ENCODE measurements around the gene TBC1D4. TPM values are rescaled to one million over a fixed set of nuclear protein-coding genes. Genes with fewer than 3 reads are reported as not detected.
"Not testable (repeated sequence)": the region's sequence is repeated elsewhere in the genome, so short reads cannot be mapped to it uniquely, and the experiment has no call there.

TBC1D4 gene
- total RNA-seq, 1 donor: 6.5 TPM

DNA sequence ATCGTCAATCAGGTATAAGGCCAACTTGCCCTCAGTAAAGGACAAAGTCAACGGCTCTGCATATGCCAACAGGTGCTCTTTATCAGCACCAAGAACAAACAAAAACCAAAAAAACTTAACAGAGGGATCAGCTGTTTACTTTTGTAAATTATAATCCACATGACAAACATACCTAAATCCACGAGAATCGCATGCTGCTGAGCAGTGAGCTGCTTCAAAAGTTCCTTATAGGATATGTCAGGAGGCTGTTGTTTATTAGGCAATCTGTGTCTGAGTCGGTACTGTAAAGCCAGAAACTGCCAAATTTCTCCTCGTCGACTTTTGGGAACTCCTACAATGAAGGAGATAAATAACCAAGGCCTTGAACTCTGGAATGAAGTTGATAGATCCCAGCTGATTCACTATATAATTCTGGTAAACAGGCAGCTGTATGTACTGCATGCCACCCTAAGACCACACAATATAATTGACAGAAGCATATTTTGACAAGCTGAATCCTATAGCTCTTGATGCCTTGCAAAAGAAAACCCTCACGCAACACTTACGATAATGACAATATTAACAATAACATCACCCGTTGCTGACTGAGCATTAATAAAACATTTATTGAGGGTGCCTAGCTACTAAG is 179.8 kb downstream of the TBC1D4 start:
- no peak for DNase-seq (ENCODE audit: low read depth in 2 of 3, low spot score in 2 of 3)

DNA sequence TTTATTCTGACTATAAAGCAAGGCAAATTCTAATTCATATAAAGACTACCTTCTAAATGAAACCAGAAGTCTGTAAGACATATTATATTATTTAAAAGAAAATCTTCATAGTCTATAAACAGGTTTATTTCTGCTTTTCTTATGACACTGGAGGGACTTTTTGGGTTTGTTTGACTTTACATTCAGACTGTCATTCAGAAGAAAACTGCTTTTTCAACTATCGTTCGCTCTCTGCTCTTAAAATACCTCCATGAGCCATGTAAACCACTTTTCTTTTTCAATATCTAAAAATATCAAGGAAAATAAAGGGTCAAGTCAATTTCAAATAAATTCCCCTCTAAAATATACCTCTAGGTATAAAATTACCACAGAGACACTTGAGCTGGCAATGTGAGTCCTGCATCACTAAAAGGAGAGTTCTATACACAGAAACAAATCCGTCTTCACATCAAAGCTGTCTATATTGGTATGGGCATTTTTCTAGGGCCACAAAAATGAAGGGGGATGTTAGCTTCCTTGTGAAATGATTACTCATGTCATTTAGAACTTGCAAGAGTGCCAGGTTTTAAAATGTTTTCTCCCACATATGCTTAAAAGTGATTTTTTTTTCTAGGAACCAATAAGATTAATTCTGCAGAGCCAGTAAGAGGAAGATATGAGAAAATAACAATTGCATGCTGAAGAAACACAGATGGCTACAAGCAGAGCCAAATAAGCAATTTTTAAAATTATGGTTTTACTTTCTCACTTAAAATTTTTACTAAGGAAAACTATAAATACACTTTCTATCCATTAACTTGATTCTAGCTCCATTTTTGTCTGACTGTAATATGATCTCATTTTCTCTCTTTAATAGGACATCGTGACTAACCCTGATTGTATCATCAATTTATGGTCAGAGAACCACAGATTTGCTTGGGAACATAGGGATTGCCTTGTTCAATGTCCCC is 181.8 kb downstream of the TBC1D4 start:
- no peak for DNase-seq (ENCODE audit: low read depth in 2 of 3, low spot score in 2 of 3)

DNA sequence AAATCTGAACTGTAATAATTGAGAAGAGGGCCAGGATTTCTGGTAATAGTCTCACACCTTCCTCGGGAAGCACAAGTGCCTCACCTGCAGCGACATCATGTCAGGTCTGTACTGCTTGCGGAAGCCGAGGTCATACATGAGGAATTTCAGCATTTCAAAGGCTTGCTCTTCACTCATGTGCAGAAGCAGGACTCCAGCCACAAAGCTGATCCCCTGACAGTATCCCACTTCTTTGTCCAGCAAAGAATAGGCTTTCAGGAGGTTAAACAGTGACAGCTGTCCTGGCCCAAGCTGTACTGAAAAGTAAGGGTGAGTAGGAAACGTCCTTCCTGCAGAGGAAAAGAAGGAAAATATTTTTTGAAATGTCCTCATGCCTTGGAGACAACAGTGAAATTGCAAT is 182.7 kb downstream of the TBC1D4 start:
- DNase-seq (ENCODE audit: low read depth in 2 of 3, low spot score in 2 of 3): no peak

DNA sequence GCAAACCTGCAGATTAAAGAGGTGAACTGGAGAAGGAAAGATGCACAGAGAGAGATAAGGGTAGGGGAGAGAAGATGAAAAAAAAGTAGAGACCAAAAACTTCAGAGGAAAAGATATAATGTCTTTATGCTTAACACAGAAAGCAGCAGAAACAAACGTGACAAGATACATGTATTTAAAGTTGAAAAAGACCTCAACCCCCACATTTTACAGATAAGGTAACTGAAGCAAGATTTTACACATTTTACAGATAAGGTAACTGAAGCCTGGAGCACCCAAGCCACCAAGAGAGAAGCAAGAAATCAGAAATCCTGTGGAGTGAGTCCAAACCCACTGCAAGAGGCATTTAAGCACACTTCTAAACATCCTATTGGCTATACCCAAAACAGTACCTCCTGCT is 185.3 kb downstream of the TBC1D4 start:
- DNase-seq (ENCODE audit: low read depth in 2 of 3, low spot score in 2 of 3): no peak

DNA sequence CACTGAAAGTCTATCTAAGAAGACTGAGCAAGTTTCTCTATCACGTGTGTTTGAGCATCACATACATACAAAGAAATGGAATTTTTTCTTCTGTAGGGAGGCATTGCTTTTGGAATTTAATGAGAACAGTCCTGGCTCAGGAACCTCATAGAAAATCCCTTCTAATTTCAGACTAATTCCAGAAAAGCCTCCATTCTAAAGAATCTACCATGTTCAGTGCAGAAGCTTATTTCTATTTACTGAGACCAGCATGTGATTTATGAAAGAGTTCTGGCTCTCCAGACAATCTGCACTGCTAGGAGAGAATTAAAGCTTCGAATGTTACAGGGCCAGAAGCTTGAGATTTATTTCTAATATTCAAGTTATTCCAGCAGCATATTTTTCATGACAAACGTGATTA is 186.8 kb downstream of the TBC1D4 start:
- DNase-seq (ENCODE audit: low read depth in 2 of 3, low spot score in 2 of 3): no peak

DNA sequence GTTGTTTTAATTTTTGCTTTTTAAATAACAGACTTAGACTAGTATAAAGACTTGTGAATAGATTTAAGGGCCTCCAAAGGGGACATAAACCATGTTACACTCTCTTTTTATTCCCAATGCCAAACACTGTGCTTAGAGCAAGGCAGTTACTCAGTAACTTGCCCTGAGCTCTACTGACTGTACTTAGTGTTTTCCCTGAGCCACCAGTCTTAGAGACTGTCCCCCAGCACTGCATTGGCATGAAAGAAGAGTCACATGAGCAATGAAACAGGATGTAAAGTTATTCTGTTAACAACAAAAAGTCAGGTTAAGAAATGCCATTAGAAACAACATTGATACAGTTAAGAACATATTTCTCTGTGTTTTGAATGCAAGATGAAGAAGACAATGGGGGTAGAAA is 187.9 kb downstream of the TBC1D4 start:
- DNase-seq (ENCODE audit: low read depth in 2 of 3, low spot score in 2 of 3): no peak

DNA sequence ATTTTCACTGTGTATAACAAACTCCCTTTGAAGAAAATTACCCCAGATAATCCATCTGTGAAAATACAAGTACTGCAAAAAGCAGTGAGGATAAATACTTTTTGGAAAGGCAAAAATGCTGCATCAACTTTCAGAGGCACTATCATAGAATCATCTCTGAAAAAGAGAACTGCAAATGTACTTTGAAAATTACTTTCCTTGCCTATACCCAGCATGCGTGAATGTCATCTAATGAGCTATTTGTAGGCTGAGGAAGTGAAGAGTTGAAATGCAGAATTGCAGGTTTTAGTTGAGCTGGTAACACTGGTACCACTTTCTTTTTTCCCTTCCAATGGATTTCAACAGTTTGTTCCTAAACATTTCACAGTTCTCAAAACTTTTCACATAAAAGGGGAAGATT is 196.7 kb downstream of the TBC1D4 start:
- DNase-seq (ENCODE audit: low read depth in 2 of 3, low spot score in 2 of 3): no peak

DNA sequence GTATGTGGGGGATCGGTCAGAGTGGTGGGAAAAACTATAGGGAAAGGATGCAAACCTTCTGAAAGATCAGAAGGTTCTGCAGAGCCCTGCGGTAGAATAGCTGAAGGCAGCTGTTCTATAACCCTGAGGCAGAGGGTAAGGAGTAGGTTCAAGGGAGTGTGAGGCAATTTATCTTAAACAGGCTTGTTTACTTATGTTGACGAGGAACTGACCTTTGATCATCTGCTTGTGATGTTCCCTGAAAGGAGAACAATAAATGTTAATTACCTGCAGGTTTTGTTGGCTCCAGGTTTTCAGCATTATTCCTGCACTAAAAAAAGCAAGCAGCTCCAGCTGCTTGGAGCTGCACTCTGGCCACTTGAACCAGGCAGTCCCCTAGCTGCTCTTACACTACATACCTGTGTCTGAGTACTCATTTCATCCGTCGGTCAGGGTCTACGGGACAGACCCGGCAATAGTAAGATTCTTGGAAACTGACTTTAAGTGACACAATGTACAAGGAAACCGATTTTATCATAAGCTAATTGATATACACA is 202.1 kb downstream of the TBC1D4 start:
- no peak for DNase-seq (ENCODE audit: low read depth in 2 of 3, low spot score in 2 of 3)

DNA sequence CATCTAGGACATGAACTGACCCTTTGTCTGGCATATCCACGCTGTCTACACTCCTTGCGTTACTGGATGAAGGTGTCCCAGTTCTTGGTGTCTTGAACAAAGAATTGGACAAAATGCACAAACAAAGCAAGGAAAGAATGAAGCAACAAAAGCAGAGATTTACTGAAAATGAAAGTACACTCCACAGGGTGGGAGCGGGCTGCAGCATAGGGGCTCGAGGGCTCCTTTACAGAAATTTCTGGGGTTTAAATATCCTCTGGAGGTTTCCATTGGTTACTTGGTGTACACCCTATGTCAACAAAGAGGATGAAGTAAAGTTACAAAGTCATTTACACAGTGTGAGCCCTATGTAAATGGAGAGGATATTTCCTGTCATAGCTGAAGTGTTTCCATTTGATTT is 208.3 kb downstream of the TBC1D4 start:
- DNase-seq (ENCODE audit: low read depth in 2 of 3, low spot score in 2 of 3): not testable (repeated sequence)

DNA sequence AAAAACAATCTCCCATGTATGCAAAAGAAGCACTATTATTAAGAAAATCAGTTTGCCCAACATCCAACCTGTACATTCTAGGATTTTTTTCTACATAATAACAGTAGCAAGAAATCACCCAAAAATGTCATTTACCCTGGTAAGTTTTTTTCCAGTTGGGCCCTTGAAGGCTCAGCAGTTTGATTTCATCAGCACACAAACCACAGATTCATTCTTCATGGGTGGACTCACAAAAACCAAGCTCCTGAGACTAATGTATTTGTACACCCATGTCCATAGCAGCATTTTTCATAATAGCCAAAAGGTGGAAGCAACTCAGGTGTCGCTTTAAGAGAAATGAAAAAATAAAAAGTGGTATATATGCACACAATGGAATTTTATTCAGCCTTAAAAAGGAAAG is 210.1 kb downstream of the TBC1D4 start:
- DNase-seq (ENCODE audit: low read depth in 2 of 3, low spot score in 2 of 3): no peak

DNA sequence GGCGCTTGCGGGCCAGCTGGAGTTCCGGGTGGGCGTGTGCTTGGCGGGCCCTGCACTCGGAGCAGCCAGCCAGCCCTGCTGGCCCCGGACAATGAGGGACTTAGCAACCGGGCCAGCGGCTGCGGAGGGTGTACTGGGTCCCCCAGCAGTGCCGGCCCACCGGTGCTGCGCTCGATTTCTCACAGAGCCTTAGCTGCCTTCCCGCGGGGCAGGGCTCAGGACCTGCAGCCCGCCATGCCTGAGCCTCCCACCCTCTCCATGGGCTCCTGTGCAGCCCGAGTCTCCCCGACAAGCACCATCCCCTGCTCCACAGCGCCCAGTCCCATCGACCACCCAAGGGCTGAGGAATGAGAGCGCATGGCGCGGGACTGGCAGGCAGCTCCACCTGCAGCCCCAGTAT is 213.5 kb downstream of the TBC1D4 start:
- DNase-seq (ENCODE audit: low read depth in 2 of 3, low spot score in 2 of 3): not testable (repeated sequence)

DNA sequence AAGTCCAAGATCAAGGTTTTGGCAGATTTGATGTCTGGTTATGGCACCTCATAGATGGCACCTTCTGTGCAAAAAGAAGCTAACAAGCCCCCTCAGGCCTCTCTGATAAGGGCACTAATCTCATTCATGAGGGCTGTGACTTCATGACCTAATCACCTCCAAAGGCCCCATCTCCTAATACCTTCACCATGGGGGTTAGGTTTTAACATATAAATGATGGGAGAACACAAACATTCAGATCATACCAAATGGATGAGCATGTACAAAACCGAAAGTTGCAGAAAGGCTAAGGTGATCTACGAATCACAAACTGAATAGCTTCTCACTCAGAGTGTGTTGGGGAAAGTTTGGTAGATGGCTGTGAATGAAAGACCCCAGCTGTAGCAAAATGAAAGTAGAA is 217.4 kb downstream of the TBC1D4 start:
- no peak for DNase-seq (ENCODE audit: low read depth in 2 of 3, low spot score in 2 of 3)

DNA sequence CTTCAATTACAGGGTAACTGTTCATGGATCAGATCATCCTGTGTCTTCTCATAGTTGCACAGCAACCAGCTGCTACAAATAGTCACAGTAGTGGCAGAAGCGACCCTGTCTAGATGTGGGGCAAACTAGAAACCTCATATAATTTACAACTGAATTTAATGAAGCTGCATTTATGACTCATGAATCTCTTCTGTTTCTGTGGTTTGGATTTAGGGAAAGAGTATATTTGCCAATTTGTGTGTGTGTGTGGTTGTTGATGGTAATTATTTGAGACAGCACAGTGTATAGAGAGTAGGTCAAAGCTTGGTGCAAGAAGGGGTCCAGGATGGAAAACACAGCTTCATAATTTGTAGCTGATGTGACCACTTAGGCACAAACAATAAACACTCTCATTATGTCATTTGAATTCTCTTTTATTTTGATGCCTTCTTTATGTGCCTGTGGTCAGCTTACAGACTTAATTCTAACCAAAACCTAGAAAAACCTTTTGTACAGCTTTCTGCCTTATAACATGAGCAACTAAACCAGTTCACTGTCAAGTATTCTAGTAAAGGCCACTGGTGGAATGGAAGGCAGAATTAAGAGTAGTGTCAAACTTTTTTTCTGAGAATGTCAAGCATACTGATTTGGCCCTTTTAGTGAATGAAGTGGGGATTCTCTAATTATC is 218.1 kb downstream of the TBC1D4 start:
- DNase-seq (ENCODE audit: low read depth in 2 of 3, low spot score in 2 of 3): peak in 1 of 3 donors; percentile 5

DNA sequence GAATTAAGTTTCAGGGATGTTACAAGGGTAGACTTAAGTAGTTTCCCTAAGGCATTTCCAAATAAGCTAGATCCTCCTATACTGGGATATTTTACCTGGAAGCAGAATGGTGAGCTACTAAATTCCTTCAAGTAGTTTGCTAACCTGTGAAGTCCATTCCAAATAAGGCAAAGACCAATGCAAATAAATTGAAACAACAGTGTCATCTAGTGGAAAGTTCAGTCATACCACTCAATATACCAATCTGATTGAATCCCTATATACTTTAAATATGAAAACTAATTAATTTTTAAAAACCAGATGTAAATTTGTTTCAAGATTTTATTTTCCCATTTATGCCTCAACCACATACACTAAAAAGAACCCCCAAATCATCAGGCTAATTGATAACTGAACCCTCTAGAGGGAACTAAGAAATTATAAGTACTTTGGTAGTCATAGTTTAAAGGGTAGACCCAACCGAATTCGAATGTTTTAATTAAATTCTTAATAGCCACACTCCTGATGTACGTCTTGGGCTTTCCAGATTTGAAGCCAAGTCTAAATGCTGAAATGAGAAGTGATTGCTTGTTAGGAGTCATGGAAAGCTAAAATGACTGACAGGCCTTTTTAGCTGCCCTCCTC is 223.7 kb downstream of the TBC1D4 start:
- DNase-seq (ENCODE audit: low read depth in 2 of 3, low spot score in 2 of 3): peak in 2 of 3 donors; percentile 12 to 61

DNA sequence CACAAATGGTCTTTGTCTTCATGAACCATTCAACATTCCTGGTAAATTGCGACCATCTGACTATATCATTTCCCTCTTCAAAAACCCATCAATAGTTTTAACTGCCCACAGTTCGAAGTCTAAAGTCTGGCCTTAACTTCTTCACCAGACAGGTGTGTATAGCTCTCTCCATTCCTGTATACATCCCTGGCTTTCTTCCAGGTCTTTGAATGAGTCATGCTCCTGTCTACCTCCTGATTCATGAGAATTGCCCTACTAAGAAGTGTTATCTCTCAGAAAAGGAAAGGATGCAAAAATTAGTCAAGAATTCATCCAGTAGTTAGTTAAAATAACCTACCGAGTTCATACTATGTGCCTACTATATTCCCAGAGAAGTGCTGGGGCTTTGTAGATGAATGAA is 225.0 kb downstream of the TBC1D4 start:
- no peak for DNase-seq (ENCODE audit: low read depth in 2 of 3, low spot score in 2 of 3)

DNA sequence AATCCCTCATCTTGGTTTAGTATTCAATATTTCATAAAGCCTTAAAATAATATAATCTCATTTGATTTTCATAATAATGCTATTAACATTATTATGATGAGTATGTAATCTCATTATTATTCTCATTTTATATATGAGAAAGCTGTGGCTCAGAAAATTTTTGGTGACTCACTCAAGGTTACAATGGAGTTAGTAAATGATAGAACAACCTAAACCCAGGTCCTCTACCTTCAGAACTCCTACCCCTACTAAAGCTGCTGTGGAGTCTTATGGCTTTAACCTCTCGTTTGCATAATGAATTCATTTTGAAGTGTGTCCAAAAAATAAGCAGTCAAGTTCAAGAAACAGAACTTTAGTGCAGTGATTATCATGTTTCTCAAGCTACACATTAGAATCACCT is 226.3 kb downstream of the TBC1D4 start:
- DNase-seq (ENCODE audit: low read depth in 2 of 3, low spot score in 2 of 3): no peak

DNA sequence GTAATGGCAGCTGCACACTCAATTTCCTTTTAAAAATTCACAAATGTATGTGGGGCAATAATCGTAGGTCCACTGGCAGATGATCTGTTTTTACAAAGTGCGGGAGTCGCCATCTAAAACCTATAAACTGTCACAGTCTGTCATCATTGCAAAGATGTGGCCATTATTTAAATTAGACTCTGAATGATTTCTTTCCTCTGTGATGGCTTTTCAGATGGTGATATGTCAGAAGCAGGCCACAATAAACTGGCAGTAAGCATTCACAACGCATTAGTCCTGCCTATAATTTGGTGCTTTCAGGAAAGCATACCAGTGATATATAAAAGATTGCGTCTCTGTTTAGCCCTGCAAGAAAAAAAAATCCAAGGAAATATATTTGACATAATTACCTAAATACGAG is 226.8 kb downstream of the TBC1D4 start:
- DNase-seq (ENCODE audit: low read depth in 2 of 3, low spot score in 2 of 3): no peak

DNA sequence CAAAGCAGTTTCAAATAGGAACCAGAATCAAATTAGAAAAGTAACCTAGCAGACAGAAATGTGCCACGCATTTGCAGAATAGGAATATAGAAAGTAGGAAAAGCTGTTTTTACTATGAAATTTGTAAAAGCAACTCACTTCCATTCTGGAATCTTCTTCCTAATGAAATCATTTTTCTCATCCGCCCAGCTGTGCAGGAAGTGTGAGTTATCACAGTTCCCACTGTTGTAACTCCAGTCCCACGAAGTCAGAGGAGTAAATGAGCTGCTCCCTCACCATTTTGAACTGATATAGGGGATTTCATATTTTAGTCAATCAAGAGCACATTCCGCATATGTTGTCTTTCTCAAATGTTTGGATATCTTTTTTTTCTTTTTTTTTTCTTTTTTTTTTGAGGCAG is 230.8 kb downstream of the TBC1D4 start:
- no peak for DNase-seq (ENCODE audit: low read depth in 2 of 3, low spot score in 2 of 3)

DNA sequence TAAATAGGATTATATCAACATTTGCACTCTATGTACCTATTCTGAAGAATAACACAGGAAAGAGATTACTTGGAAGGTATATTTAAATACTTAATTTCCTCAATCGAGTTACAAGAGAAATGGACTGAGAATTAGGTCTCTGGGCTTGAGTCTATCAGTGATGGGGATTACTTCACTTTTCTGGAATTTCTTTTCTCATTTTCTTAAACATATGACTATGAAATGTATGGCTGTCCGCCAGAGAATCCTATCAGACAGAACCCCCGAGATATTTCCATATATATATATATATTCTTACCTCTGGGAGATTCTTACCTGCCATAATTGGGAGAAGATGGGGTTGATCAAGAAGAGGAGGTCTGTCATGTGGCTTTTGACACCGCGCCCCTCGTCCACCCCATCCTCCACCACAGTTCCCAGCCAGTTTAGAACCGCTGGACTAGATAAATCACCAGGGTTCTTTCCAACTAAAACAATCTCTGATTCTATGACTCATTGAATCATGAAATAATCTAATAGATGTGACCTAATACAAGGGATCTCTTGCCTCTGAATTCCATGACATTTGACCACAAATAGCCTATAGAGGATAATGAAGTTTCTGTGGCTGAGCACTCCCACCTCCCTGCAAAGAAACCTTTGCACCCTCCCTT is 231.3 kb downstream of the TBC1D4 start:
- DNase-seq (ENCODE audit: low read depth in 2 of 3, low spot score in 2 of 3): no peak

DNA sequence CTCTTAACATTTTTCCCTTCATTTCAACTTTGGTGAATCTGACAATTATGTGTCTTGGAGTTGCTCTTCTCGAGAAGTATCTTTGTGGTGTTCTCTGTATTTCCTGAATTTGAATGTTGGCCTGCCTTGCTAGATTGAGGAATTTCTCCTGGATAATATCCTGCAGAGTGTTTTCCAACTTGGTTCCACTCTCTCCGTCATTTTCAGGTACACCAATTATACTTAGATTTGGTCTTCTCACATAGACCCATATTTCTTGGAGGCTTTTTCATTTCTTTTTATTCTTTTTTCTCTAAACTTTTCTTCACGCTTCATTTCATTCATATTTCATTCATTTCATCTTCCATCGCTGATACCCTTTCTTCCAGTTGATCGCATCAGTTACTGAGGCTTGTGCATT is 236.4 kb downstream of the TBC1D4 start:
- not testable (repeated sequence) for DNase-seq (ENCODE audit: low read depth in 2 of 3, low spot score in 2 of 3)
